Tibial nerve (tissue), 4 donors: ENCODE measurements around the gene OR51B5. TPM values are rescaled to one million over a fixed set of nuclear protein-coding genes. Genes with fewer than 3 reads are reported as not detected.
"Not testable (repeated sequence)": the region's sequence is repeated elsewhere in the genome, so short reads cannot be mapped to it uniquely, and the experiment has no call there.

ENCODE experiments used
- DNase-seq, 2 donors: peaks; one replicate each; pipeline ENCODE4 v3.0.0-alpha.2; 2019; ENCODE audit warnings: low spot score in 2 of 2
- H3K27ac ChIP-seq, 4 donors: fragments of 200-600 bp; sonication (generic) in 3 of 4; one replicate each; pipeline ENCODE4 v1.5.1; 2017 to 2019; ENCODE audit warnings: mild to moderate bottlenecking in 1 of 4
- H3K27me3 ChIP-seq, 2 donors: fragments of 200-600 bp; sonication (generic) in 1 of 2; one replicate each; pipeline versions ENCODE4 v1.5.1 to v1.6.0; 2017 to 2019
- H3K36me3 ChIP-seq, 3 donors: fragments of 200-600 bp; sonication (generic); one replicate each; pipeline ENCODE4 v1.5.1; 2018 to 2019
- H3K4me1 ChIP-seq, 4 donors: fragments of 200-600 bp; sonication (generic) in 3 of 4; one replicate each; pipeline ENCODE4 v1.5.1; 2017 to 2019
- H3K4me3 ChIP-seq, 4 donors: fragments of 200-600 bp; sonication (generic) in 3 of 4; one replicate each; pipeline ENCODE4 v1.5.1; 2017 to 2019; ENCODE audit warnings: mild to moderate bottlenecking in 1 of 4, moderate library complexity in 1 of 4
- H3K9me3 ChIP-seq, 4 donors: fragments of 200-600 bp; sonication (generic) in 3 of 4; one replicate each; pipeline ENCODE4 v1.5.1; 2017 to 2019
- EP300 ChIP-seq, 2 donors: sonication (generic); formaldehyde crosslinking; IDR thresholded peaks; one replicate each; pipeline ENCODE4 v1.6.1; 2017; ENCODE audit warnings: antibody characterized with exemption in 2 of 2, mild to moderate bottlenecking in 1 of 2
- POLR2A ChIP-seq, 2 donors: fragments of 450-650 bp; IDR thresholded peaks; one replicate each; pipeline ENCODE4 v1.6.1; 2017; ENCODE audit warnings: antibody characterized with exemption in 2 of 2, mild to moderate bottlenecking in 2 of 2, moderate library complexity in 2 of 2
- WGBS, 2 donors: methylation state at CpG; one replicate each; pipeline ENCODE4 v1.1.5; 2018; 5-methylcytosine and 5-hydroxymethylcytosine counted together
- small RNA-seq: library from RNA; depleted of rRNA; stranded (forward); fragments of <200 nt; gene quantifications from one replicate; pipeline ENCODE3, GENCODE V24; 2016
- total RNA-seq, 4 donors: library from RNA; depleted of rRNA; stranded (reverse); fragments of >200 nt; gene quantifications; one replicate each; pipeline ENCODE4 v1.1.0, GENCODE V29; 2016
- TF ChIP-seq, protein P1 (sequence below), 5 experiments: fragments of 200-600 bp in 3 of 5; fragments of 450-650 bp in 2 of 5; sonication (generic) in 3 of 5; IDR thresholded peaks; one replicate each; pipeline ENCODE4 v1.5.1; 2016 to 2019; ENCODE audit warnings: antibody characterized with exemption in 5 of 5, mild to moderate bottlenecking in 3 of 5, moderate library complexity in 2 of 5

The OR51B5 gene
- total RNA-seq, 4 donors from 2014 or later, result 1.3 to 2.9 (median 2.0) TPM; not detected in 1

DNA sequence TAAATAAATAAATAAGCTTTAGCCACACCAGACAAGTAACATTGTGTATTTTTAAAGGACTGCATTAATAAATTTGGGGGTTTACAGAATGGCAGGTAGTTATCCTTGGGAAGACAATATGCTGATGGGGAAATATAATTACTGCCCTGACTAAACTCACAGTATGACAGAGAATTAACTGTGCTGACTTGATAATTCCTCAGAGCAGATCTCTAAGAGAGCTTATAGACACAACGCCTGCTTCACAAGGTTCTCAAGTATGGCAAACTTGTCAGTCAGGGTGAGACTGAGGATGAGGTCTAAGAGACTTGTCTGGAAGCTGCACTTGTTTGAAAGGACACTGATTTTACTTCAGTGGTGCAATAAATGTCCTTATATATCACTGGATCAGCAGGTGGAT is 44.9 kb downstream of the OR51B5 start:
- no peak for TF ChIP-seq POLR2A (IDR thresholded peaks at IDR 0.05)
- TF ChIP-seq EP300 (IDR thresholded peaks at IDR 0.05), result no peak
- TF ChIP-seq, protein P1, sequence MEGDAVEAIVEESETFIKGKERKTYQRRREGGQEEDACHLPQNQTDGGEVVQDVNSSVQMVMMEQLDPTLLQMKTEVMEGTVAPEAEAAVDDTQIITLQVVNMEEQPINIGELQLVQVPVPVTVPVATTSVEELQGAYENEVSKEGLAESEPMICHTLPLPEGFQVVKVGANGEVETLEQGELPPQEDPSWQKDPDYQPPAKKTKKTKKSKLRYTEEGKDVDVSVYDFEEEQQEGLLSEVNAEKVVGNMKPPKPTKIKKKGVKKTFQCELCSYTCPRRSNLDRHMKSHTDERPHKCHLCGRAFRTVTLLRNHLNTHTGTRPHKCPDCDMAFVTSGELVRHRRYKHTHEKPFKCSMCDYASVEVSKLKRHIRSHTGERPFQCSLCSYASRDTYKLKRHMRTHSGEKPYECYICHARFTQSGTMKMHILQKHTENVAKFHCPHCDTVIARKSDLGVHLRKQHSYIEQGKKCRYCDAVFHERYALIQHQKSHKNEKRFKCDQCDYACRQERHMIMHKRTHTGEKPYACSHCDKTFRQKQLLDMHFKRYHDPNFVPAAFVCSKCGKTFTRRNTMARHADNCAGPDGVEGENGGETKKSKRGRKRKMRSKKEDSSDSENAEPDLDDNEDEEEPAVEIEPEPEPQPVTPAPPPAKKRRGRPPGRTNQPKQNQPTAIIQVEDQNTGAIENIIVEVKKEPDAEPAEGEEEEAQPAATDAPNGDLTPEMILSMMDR (IDR thresholded peaks at IDR 0.05), result no peak

DNA sequence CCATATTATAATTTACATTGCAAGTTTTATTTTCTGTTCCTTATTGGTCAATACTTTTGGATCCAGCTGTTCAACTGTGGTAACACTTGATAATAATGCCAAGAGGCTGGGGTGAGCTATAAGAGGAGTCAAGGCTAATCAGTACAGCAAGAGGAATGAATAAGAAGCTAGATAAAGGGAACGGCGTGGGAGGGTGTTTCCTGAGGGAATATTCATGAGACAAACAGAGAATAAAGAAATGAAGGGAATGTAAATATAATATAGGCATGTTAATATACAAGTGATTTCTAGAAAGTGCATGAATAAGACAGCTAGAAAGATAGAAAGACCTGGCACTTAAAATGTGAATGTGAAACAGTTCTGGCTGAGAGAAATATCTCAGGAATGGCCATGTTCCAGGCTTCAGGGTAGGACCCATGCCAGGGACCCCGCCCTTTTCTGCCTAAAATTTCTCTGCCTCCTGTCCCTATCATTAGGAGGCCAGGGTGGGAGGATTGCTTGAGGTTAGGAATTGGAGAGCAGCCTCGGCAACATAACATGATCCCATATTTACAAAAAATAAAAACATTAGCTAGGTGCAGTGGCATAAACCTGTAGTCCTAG is 45.5 kb downstream of the OR51B5 start:
- no peaks in the 10 kb centered on the region for H3K9me3 ChIP-seq
- H3K27me3 ChIP-seq, result no peaks in the 10 kb centered on the region
- no peak overlapping the region for H3K4me3 ChIP-seq
- TF ChIP-seq EP300 (IDR thresholded peaks at IDR 0.05) (no peak), POLR2A (IDR thresholded peaks at IDR 0.05) (no peak)
- TF ChIP-seq, protein P1 (IDR thresholded peaks at IDR 0.05), result no peak
- no peaks in the 10 kb centered on the region for H3K4me1 ChIP-seq
- no peak overlapping the region for H3K27ac ChIP-seq
- 55 to 66% methylated on average over 4 of the region's 4 CpGs for WGBS, 2 donors
- H3K36me3 ChIP-seq, result no peaks in the 10 kb centered on the region
- no peak for DNase-seq

More for the DNA sequence above, 44.9 kb downstream of the OR51B5 start:
- Histone ChIP-seq H3K36me3 (no peaks in the 10 kb centered on the region), H3K9me3 (no peaks in the 10 kb centered on the region), H3K4me1 (no peaks in the 10 kb centered on the region), H3K27me3 (no peaks in the 10 kb centered on the region), H3K27ac (no peak overlapping the region), H3K4me3 (no peak overlapping the region)
- WGBS, 2 donors, result 45 to 100% methylated on average over 1 of the region's 1 CpG
- no peak for DNase-seq

DNA sequence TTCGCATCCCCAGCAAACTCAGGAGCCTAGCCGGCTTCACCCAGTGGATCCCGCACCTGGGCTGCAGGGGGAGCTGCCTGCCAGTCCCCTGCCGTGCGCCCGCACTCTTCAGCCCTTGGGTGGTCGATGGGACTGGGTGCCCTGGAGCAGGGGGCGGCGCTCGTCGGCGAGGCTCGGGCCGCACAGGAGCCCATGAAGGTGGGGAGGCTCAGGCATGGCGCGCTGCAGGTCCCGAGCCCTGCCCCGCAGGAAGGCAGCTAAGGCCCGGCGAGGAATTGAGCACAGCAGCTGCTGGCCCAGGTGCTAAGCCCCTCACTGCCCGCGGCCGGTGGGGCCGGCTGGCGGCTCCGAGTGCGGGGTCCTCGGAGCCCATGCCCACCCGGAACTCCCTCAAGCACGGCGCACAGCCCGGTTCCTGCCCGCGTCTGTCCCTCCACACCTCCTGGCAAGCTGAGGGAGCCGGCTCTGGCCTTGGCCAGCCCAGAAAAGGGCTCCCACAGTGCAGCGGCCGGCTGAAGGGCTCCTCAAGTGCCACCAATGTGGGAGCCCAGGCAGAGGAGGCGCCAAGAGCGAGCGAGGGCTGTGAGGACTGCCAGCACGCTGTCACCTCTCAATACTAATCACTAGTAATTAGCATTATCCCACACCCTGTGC is 48.9 kb downstream of the OR51B5 start:
- H3K36me3 ChIP-seq, DNase-seq, H3K4me3 ChIP-seq, H3K27me3 ChIP-seq, H3K4me1 ChIP-seq, H3K9me3 ChIP-seq, H3K27ac ChIP-seq: not testable (repeated sequence)
- 94 to 95% methylated on average over 18 to 36 of the region's 41 CpGs for WGBS, 2 donors

DNA sequence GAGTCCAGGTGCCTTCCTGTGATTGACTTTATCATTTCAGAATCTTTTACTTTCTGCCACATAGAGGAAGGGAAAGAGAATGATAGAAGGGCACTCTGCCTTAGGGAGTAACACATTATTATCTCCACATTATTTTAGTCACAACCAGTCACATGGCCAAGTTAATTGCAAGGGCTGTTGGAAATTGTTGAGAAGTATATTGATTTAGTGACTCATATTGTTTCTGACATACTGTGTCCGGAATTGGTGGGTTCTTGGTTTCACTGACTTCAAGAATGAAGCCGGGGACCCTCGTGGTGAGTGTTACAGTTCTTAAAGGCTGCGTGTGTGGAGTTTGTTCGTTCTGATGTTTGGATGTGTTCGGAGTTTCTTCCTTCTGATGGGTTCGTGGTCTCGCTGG is 50.3 kb downstream of the OR51B5 start:
- Histone ChIP-seq H3K27me3 (no peaks in the 10 kb centered on the region), H3K4me1 (no peaks in the 10 kb centered on the region), H3K36me3 (no peaks in the 10 kb centered on the region), H3K4me3 (no peak overlapping the region), H3K9me3 (no peaks in the 10 kb centered on the region), H3K27ac (no peak overlapping the region)
- TF ChIP-seq, protein P1 (IDR thresholded peaks at IDR 0.05), result no peak
- no peak for TF ChIP-seq POLR2A (IDR thresholded peaks at IDR 0.05)
- no peak for TF ChIP-seq EP300 (IDR thresholded peaks at IDR 0.05)
- DNase-seq, result no peak
- WGBS, 2 donors, result 95% methylated on average over 8 of the region's 8 CpGs

Small RNAs within 50 kb of the gene (small RNA-seq; reads per million reads assigned to genes)
- gene AC104389.3, result not detected

Other genes starting within 250 kb of the OR51B5 start
- gene OR52A5, start 205.2 kb downstream of the OR51B5 start, total RNA-seq, result not detected
- gene OR52A1, start 188.8 kb downstream of the OR51B5 start, total RNA-seq, result not detected
- gene OR51V1, start 142.8 kb downstream of the OR51B5 start, total RNA-seq, result not detected
- 100 to 1,000 TPM in 2 of 4 donors, 10 to 100 TPM in 1, not detected in 1; 61.6 to 425 (median 151) TPM for gene HBB, start 116.5 kb downstream of the OR51B5 start, total RNA-seq
- 1 to 10 TPM in 1 of 4 donors, not detected in 3; 5.4 TPM for gene HBD, start 109.0 kb downstream of the OR51B5 start, total RNA-seq
- gene HBG1, start 93.7 kb downstream of the OR51B5 start, total RNA-seq, result not detected
- not detected for gene HBG2, start 88.7 kb downstream of the OR51B5 start, total RNA-seq
- not detected for gene HBE1, start 73.6 kb downstream of the OR51B5 start, total RNA-seq
- 1 to 10 TPM in 1 of 4 donors, under 1 TPM in 2, not detected in 1; 0.42 to 1.5 (median 0.98) TPM for gene OR51B4, start 41.6 kb downstream of the OR51B5 start, total RNA-seq
- under 1 TPM in 1 of 4 donors, not detected in 3; 0.63 TPM for gene OR51B2, start 19.2 kb downstream of the OR51B5 start, total RNA-seq
- gene OR51B6, start 8.0 kb upstream of the OR51B5 start, total RNA-seq, result not detected
- gene OR51M1, start 40.3 kb upstream of the OR51B5 start, total RNA-seq, result not detected
- not detected for gene OR51Q1, start 78.6 kb upstream of the OR51B5 start, total RNA-seq
- 1 to 10 TPM in 1 of 4 donors, not detected in 3; 3.9 TPM for gene OR51I1, start 98.0 kb upstream of the OR51B5 start, total RNA-seq
- not detected for gene OR51I2, start 105.8 kb upstream of the OR51B5 start, total RNA-seq
- not detected for gene OR52D1, start 145.2 kb upstream of the OR51B5 start, total RNA-seq
- 1 to 10 TPM in 3 of 4 donors, under 1 TPM in 1; 0.84 to 4.9 (median 2.1) TPM for gene UBQLN3, start 166.4 kb upstream of the OR51B5 start, total RNA-seq
- gene UBQLNL, start 173.2 kb upstream of the OR51B5 start, total RNA-seq, result 1 to 10 TPM; 1.2 to 3.7 (median 2.1) TPM
- 1 to 10 TPM in 2 of 4 donors, under 1 TPM in 1, not detected in 1; 0.84 to 7.5 (median 1.3) TPM for gene OR52H1, start 205.0 kb upstream of the OR51B5 start, total RNA-seq
- not detected for gene OR52B6, start 237.4 kb upstream of the OR51B5 start, total RNA-seq